IMR-90 (cell line): Measurements from ENCODE around the gene FAM83E. TPM values are rescaled to one million over a fixed set of nuclear protein-coding genes. Genes with fewer than 3 reads are reported as not detected.

Source experiments
- ATAC-seq: fragments of 200-7000 bp; cut with Tn5 transposase; 2 replicates; pipeline ENCODE4 v1.9.1; 2020; ENCODE audit warnings: low read depth, mild to moderate bottlenecking, moderate library complexity
- BruUV-seq: library from RNA; stranded (reverse); fragments of 400-500 nt; replicated peaks from 2 replicates; lab custom pipeline; 2021; lab: Mats Ljungman, UMichigan
- CTCF ChIA-PET: fragments of 300-600 bp; formaldehyde crosslinking; extraction: SDS; loops from one replicate; lab custom pipeline; 2021; ENCODE audit warnings: antibody characterized with exemption; lab: Yijun Ruan, JAX
- POLR2A ChIA-PET: fragments of 300-600 bp; sonication (Branson Sonifier 250); formaldehyde crosslinking; loops from one replicate; lab custom pipeline; 2022; ENCODE audit warnings: antibody characterized with exemption; ENCODE audit not compliant: unreplicated experiment; lab: Charles Lee
- DNase-seq: peaks from one replicate; pipeline ENCODE4 v3.0.0; 2013
- H2AFZ ChIP-seq: replicated peaks from 2 replicates; pipeline ENCODE3; 2013; ENCODE audit warnings: low read length, mild to moderate bottlenecking; ENCODE audit not compliant: poor library complexity
- H2AK5ac ChIP-seq: 2 replicates; pipeline ENCODE4 v1.6.1; 2013; ENCODE audit warnings: low read depth, low read length, inconsistent platforms
- H2AK9ac ChIP-seq: replicated peaks from 2 replicates; pipeline ENCODE3; 2013; ENCODE audit warnings: mild to moderate bottlenecking, low read depth, low read length, moderate library complexity; ENCODE audit not compliant: poor library complexity
- H2BK120ac ChIP-seq: 2 replicates; pipeline ENCODE4 v1.6.1; 2013; ENCODE audit warnings: low read depth, low read length, inconsistent platforms
- H2BK15ac ChIP-seq: 3 replicates; pipeline ENCODE4 v1.6.1; 2013; ENCODE audit warnings: low read depth, low read length, inconsistent platforms
- H2BK20ac ChIP-seq: 2 replicates; pipeline ENCODE4 v1.6.1; 2013; ENCODE audit warnings: low read depth, mild to moderate bottlenecking, inconsistent platforms, low read length, moderate library complexity
- H2BK5ac ChIP-seq: 2 replicates; pipeline ENCODE4 v1.6.1; 2013; ENCODE audit warnings: mild to moderate bottlenecking, low read depth, low read length, inconsistent platforms; ENCODE audit not compliant: poor library complexity, severe bottlenecking
- H3K14ac ChIP-seq: replicated peaks from 2 replicates; pipeline ENCODE4 v1.6.1; 2013; ENCODE audit warnings: low read depth, low read length, inconsistent platforms
- H3K18ac ChIP-seq: 2 replicates; pipeline ENCODE4 v1.6.1; 2013; ENCODE audit warnings: low read depth, low read length, control low read depth
- H3K23ac ChIP-seq: 2 replicates; pipeline ENCODE4 v1.6.1; 2013; ENCODE audit warnings: low read depth, low read length, inconsistent platforms
- H3K27ac ChIP-seq: 2 replicates; pipeline ENCODE4 v1.5.1; 2013; ENCODE audit warnings: mild to moderate bottlenecking, control low read depth, low read length; ENCODE audit not compliant: insufficient read depth
- H3K27me3 ChIP-seq: 2 replicates; pipeline ENCODE4 v1.6.1; 2013; ENCODE audit warnings: low read length; ENCODE audit not compliant: control insufficient read depth, insufficient read depth
- H3K36me3 ChIP-seq: 2 replicates; pipeline ENCODE4 v1.6.1; 2013; ENCODE audit warnings: low read length, mixed read lengths; ENCODE audit not compliant: control insufficient read depth, insufficient read depth
- H3K4ac ChIP-seq: 2 replicates; pipeline ENCODE4 v1.6.1; 2013; ENCODE audit warnings: low read depth, low read length, inconsistent platforms
- H3K4me1 ChIP-seq: 2 replicates; pipeline ENCODE4 v1.6.1; 2013; ENCODE audit warnings: low read length, mixed read lengths; ENCODE audit not compliant: control insufficient read depth, insufficient read depth
- H3K4me2 ChIP-seq: 2 replicates; pipeline ENCODE4 v1.6.1; 2013; ENCODE audit warnings: low read depth, mild to moderate bottlenecking, control low read depth, low read length, moderate library complexity
- H3K4me3 ChIP-seq: 2 replicates; pipeline ENCODE4 v1.5.1; 2013; ENCODE audit warnings: low read depth, mild to moderate bottlenecking, control low read depth, low read length, moderate library complexity; ENCODE audit not compliant: insufficient read depth
- H3K56ac ChIP-seq: 2 replicates; pipeline ENCODE4 v1.6.1; 2013; ENCODE audit warnings: low read length, inconsistent platforms; ENCODE audit not compliant: insufficient read depth; ENCODE audit errors: extremely low read depth
- H3K79me1 ChIP-seq, 2 experiments: 2 replicates each; pipeline ENCODE4 v1.6.1; 2013; ENCODE audit warnings: low read length in 2 of 2, inconsistent platforms in 1 of 2, low read depth in 1 of 2
- H3K9ac ChIP-seq: 2 replicates; pipeline ENCODE4 v1.6.1; 2013; ENCODE audit warnings: low read depth, low read length, control low read depth
- H3K9me1 ChIP-seq: 2 replicates; pipeline ENCODE4 v1.6.1; 2013; ENCODE audit warnings: low read length, inconsistent platforms; ENCODE audit not compliant: insufficient read depth
- H3K9me3 ChIP-seq: 2 replicates; pipeline ENCODE4 v1.6.1; 2013; ENCODE audit warnings: low read length; ENCODE audit not compliant: control insufficient read depth, insufficient read depth
- H4K20me1 ChIP-seq: 2 replicates; pipeline ENCODE4 v1.6.1; 2013; ENCODE audit warnings: low read length, inconsistent platforms; ENCODE audit not compliant: insufficient read depth
- H4K5ac ChIP-seq: 2 replicates; pipeline ENCODE4 v1.6.1; 2013; ENCODE audit warnings: mild to moderate bottlenecking, low read depth, low read length, control low read depth
- H4K8ac ChIP-seq, 2 experiments: 2 replicates each; pipeline ENCODE4 v1.6.1; 2013; ENCODE audit warnings: low read depth in 2 of 2, low read length in 2 of 2, control low read depth in 1 of 2, inconsistent platforms in 1 of 2
- H4K91ac ChIP-seq: 2 replicates; pipeline ENCODE4 v1.6.1; 2013; ENCODE audit warnings: low read depth, low read length, inconsistent platforms; ENCODE audit not compliant: insufficient read depth
- BHLHE40 ChIP-seq: fragments of 150-350 bp; IDR thresholded peaks from 2 replicates; pipeline ENCODE4 v1.6.1; 2016; ENCODE audit warnings: mild to moderate bottlenecking, low read depth, low read length
- CEBPB ChIP-seq: IDR thresholded peaks from 2 replicates; pipeline ENCODE4 v1.6.1; 2012; ENCODE audit warnings: low read depth, low read length, improper control_type of control experiment
- CTCF ChIP-seq: conservative IDR thresholded peaks from 2 replicates; pipeline ENCODE4 v1.5.1; 2012; ENCODE audit warnings: mild to moderate bottlenecking, low read depth, low read length, improper control_type of control experiment
- ELK1 ChIP-seq: fragments of 150-350 bp; IDR thresholded peaks from 2 replicates; pipeline ENCODE4 v1.6.1; 2016; ENCODE audit warnings: low read depth, mild to moderate bottlenecking, low read length, moderate library complexity, borderline replicate concordance
- FOS ChIP-seq: fragments of 150-350 bp; IDR thresholded peaks from 2 replicates; pipeline ENCODE4 v1.6.1; 2016; ENCODE audit warnings: low read depth, low read length
- MAFK ChIP-seq: IDR thresholded peaks from 2 replicates; pipeline ENCODE4 v1.6.1; 2012; ENCODE audit warnings: low read depth, low read length, improper control_type of control experiment
- NFE2L2 ChIP-seq: fragments of 150-350 bp; IDR thresholded peaks from 2 replicates; pipeline ENCODE4 v1.6.1; 2016; ENCODE audit warnings: low read depth, mild to moderate bottlenecking, low read length
- POLR2A ChIP-seq: IDR thresholded peaks from 2 replicates; pipeline ENCODE4 v1.6.1; 2012; ENCODE audit warnings: mild to moderate bottlenecking, low read depth, low read length
- RAD21 ChIP-seq: IDR thresholded peaks from 2 replicates; pipeline ENCODE4 v1.6.1; 2012; ENCODE audit warnings: low read length, improper control_type of control experiment
- RCOR1 ChIP-seq: IDR thresholded peaks from 2 replicates; pipeline ENCODE4 v1.6.1; 2012; ENCODE audit warnings: mild to moderate bottlenecking, low read length, improper control_type of control experiment; ENCODE audit not compliant: insufficient replicate concordance
- RFX5 ChIP-seq: IDR thresholded peaks from 2 replicates; pipeline ENCODE4 v1.8.0; 2012; ENCODE audit warnings: low read depth, mild to moderate bottlenecking, low read length, moderate library complexity
- SMC3 ChIP-seq: fragments of 150-350 bp; IDR thresholded peaks from 2 replicates; pipeline ENCODE4 v1.6.1; 2016; ENCODE audit warnings: low read depth, mild to moderate bottlenecking, antibody characterized with exemption, low read length, moderate library complexity
- USF2 ChIP-seq: fragments of 150-350 bp; IDR thresholded peaks from 2 replicates; pipeline ENCODE4 v1.6.1; 2017; ENCODE audit warnings: mild to moderate bottlenecking, antibody characterized with exemption, low read length, low read depth
- WGBS, 2 experiments: methylation state at CpG; one replicate each; pipeline versions ENCODE4 v1.1.5 to v1.1.7; 2013; ENCODE audit warnings: missing lambda C conversion rate in 2 of 2; ENCODE audit not compliant: insufficient read length in 1 of 2; ENCODE audit errors: extremely low coverage in 2 of 2; 5-methylcytosine and 5-hydroxymethylcytosine counted together
- dilution Hi-C: fragments of 300-500 bp; cut with HindIII; formaldehyde crosslinking; loops from one replicate; pipeline ENCODE4 v1.14.3; 2018; ENCODE audit warnings: low sequenced_read_pairs; ENCODE audit not compliant: unreplicated experiment
- in situ Hi-C: fragments of 300-500 bp; cut with MboI; formaldehyde crosslinking; loops from 3 replicates; pipeline ENCODE4 v1.14.3; 2019; ENCODE audit warnings: low sequenced_read_pairs, inconsistent platforms, mixed read lengths
- intact Hi-C: fragments of 100-400 bp; cut with micrococcal nuclease; formaldehyde crosslinking; loops from 2 replicates; pipeline ENCODE4 v1.10.0; 2022
- polyA plus RNA-seq, 3 experiments: library from polyadenylated mRNA; depleted of rRNA; stranded (reverse); fragments of >200 nt; gene quantifications; 2 replicates each; pipeline ENCODE4 v1.2.3, GENCODE V29; 2012; ENCODE audit warnings: low replicate concordance in 1 of 3
- total RNA-seq: library from RNA; depleted of rRNA; stranded (reverse); fragments of >200 nt; gene quantifications from 2 replicates; pipeline ENCODE4 v1.2.3, GENCODE V29; 2012

The FAM83E gene
- total and polyA plus RNA-seq, 2 of the 4 experiments (the other 2 are of a cell fraction): 0.05 to 0.36 TPM

GRCh38 chr19:48618916-48619691 lies 4.2 kb upstream of the FAM83E start, which contains the start of the genes RPL18 and SPHK2:
Gene RPL18 (minus strand): TSS chr19:48619178. CDS start chr19:48619143, 35 bp downstream.
Gene SPHK2 (plus strand): TSS chr19:48619506. CDS start chr19:48620515, 1,009 bp downstream.
- WGBS, 2 experiments: 0% methylated on average over 38 of the region's 69 CpGs; no CpG with 5 or more reads in 1 of the 2 experiments
- peak within 1 kb of the TSS; percentile 85 to 97 for H4K8ac ChIP-seq
- H3K4me2 ChIP-seq: peak within 1 kb of the TSS; percentile 97
- peak within 1 kb of the TSS; percentile 80 for H4K91ac ChIP-seq
- H3K4ac ChIP-seq: peak within 1 kb of the TSS; percentile 96
- in situ Hi-C loops (no loop called here), dilution Hi-C loops (no loop called here), intact Hi-C loops (no loop called here)
- POLR2A ChIA-PET: interaction anchor here (0.6 to 0.9 kb wide), 3 partner anchors 13 to 1027 kb away, joined by 3 to 4 read pairs (median 3); partner anchors contain the start of gene DBP
- no peaks in the 10 kb centered on the region for H3K27me3 ChIP-seq
- CTCF ChIA-PET: no interaction called here
- H3K36me3 ChIP-seq: peaks cover 28% of the 10 kb centered on the region
- H4K20me1 ChIP-seq: peaks cover 46% of the 10 kb centered on the region
- peak within 1 kb of the TSS; percentile 92 for H3K23ac ChIP-seq
- H3K9me1 ChIP-seq: peaks cover 4% of the 10 kb centered on the region
- H2BK15ac ChIP-seq: no peak within 1 kb of the TSS; the same call in 2 of the 3 replicates
- peak within 1 kb of the TSS; percentile 99 for H3K9ac ChIP-seq
- DNase-seq (peak; percentile 100), ATAC-seq (peak; percentile 83)
- peak within 1 kb of the TSS; percentile 71 for H2BK120ac ChIP-seq
- peaks cover 16 to 59% of the 10 kb centered on the region in 2 experiments; a peak in 3 of 4 replicates for H3K79me1 ChIP-seq
- H2AFZ ChIP-seq: peak within 1 kb of the TSS; percentile 94
- peak within 1 kb of the TSS; percentile 97 for H3K14ac ChIP-seq
- H2AK9ac ChIP-seq: peak within 1 kb of the TSS; percentile 98
- no peaks in the 10 kb centered on the region for H3K9me3 ChIP-seq
- BruUV-seq: no TSS peak
- no peak within 1 kb of the TSS; the same call in none of the 2 replicates for H2BK20ac ChIP-seq
- peaks cover 12% of the 10 kb centered on the region for H3K4me1 ChIP-seq
- peak within 1 kb of the TSS; percentile 86 for H2BK5ac ChIP-seq
- peak within 1 kb of the TSS; percentile 93 for H3K56ac ChIP-seq
- H2AK5ac ChIP-seq: peak within 1 kb of the TSS; percentile 93
- peak within 1 kb of the TSS; percentile 73 for H3K18ac ChIP-seq
- peak within 1 kb of the TSS; percentile 77 for H3K27ac ChIP-seq
- peak within 1 kb of the TSS; percentile 95 for H4K5ac ChIP-seq
- H3K4me3 ChIP-seq: peak within 1 kb of the TSS; percentile 82
- peak; percentile 2; the same call in 1 of the 2 replicates for TF ChIP-seq MAFK
- peak; percentile 99 for TF ChIP-seq POLR2A
- TF ChIP-seq RAD21: no peak
- peak; percentile 35; the same call in 1 of the 2 replicates for TF ChIP-seq USF2
- TF ChIP-seq BHLHE40: no peak
- no peak for TF ChIP-seq RCOR1
- TF ChIP-seq FOS: no peak
- no peak for TF ChIP-seq ELK1
- peak; percentile 43; the same call in 1 of the 2 replicates for TF ChIP-seq NFE2L2
- 0 out of 2 replicates have a peak, but pooled peaks have one; percentile 10 for TF ChIP-seq CEBPB
- 0 out of 2 replicates have a peak, but pooled peaks have one; percentile 0 for TF ChIP-seq CTCF
- TF ChIP-seq RFX5: peak; percentile 27; the same call in 1 of the 2 replicates
- TF ChIP-seq SMC3: no peak
